Measurements from ENCODE around the gene CD300A.

Gene CD300A

GRCh38 chr17:74435775-74436359 lies 30.6 kb upstream of the CD300A start:
- Mint-ChIP-seq H3K4me1 (peaks cover 30% of the 10 kb centered on the region), H3K27ac (peak overlapping the region; percentile 22 to 69 (median 62)), H3K27me3 (ENCODE audit: low read depth) (peaks cover 15% of the 10 kb centered on the region), H3K36me3 (ENCODE audit: low read depth) (peaks cover 32% of the 10 kb centered on the region), H3K4me3 (peak overlapping the region; percentile 17 to 68 (median 59)), H3K9me3 (peaks cover 4% of the 10 kb centered on the region)
- no peak for TF ChIP-seq CTCF (IDR thresholded peaks at IDR 0.05; ENCODE audit: unreplicated experiment in 3 of 3)

GRCh38 chr17:74437702-74438101 lies 28.7 kb upstream of the CD300A start:
- H3K4me1 Mint-ChIP-seq: peaks cover 35% of the 10 kb centered on the region
- peaks cover 4% of the 10 kb centered on the region for H3K9me3 Mint-ChIP-seq
- H3K27ac Mint-ChIP-seq: no peak overlapping the region
- TF ChIP-seq CTCF (IDR thresholded peaks at IDR 0.05; ENCODE audit: unreplicated experiment in 3 of 3): peak; percentile 48 to 61 (median 56)
- H3K4me3 Mint-ChIP-seq: peak overlapping the region in 2 of 3 experiments; percentile 48 to 50
- peaks cover 37% of the 10 kb centered on the region for H3K36me3 Mint-ChIP-seq (ENCODE audit: low read depth)
- peaks cover 9% of the 10 kb centered on the region for H3K27me3 Mint-ChIP-seq (ENCODE audit: low read depth)

- Mint-ChIP-seq H3K9me3 (peaks cover 4% of the 10 kb centered on the region), H3K27me3 (ENCODE audit: low read depth) (peaks cover 4% of the 10 kb centered on the region), H3K4me3 (no peak overlapping the region), H3K36me3 (ENCODE audit: low read depth) (peaks cover 38% of the 10 kb centered on the region), H3K27ac (no peak overlapping the region), H3K4me1 (peaks cover 33% of the 10 kb centered on the region)
- no peak for TF ChIP-seq CTCF (IDR thresholded peaks at IDR 0.05; ENCODE audit: unreplicated experiment in 3 of 3)
Observed at GRCh38 chr17:74439691-74440567, 26.5 kb upstream of the CD300A start.

GRCh38 chr17:74441537-74441936 lies 24.9 kb upstream of the CD300A start:
- peaks cover 4% of the 10 kb centered on the region for H3K9me3 Mint-ChIP-seq
- peaks cover 18% of the 10 kb centered on the region for H3K4me1 Mint-ChIP-seq
- peaks cover 4% of the 10 kb centered on the region for H3K27me3 Mint-ChIP-seq (ENCODE audit: low read depth)
- H3K27ac Mint-ChIP-seq: no peak overlapping the region
- H3K4me3 Mint-ChIP-seq: no peak overlapping the region
- TF ChIP-seq CTCF (IDR thresholded peaks at IDR 0.05; ENCODE audit: unreplicated experiment in 3 of 3): no peak
- H3K36me3 Mint-ChIP-seq (ENCODE audit: low read depth): peaks cover 35% of the 10 kb centered on the region

GRCh38 chr17:74442291-74442669 lies 24.2 kb upstream of the CD300A start:
- TF ChIP-seq CTCF (IDR thresholded peaks at IDR 0.05; ENCODE audit: unreplicated experiment in 3 of 3): no peak
- H3K9me3 Mint-ChIP-seq: peaks cover 4% of the 10 kb centered on the region
- H3K36me3 Mint-ChIP-seq (ENCODE audit: low read depth): peaks cover 29% of the 10 kb centered on the region
- peaks cover 19% of the 10 kb centered on the region for H3K4me1 Mint-ChIP-seq
- no peak overlapping the region for H3K4me3 Mint-ChIP-seq
- H3K27me3 Mint-ChIP-seq (ENCODE audit: low read depth): peaks cover 4% of the 10 kb centered on the region
- H3K27ac Mint-ChIP-seq: peak overlapping the region; percentile 73 to 86 (median 83)

All from nephron (organoid).